Glutamatergic neuron (in vitro differentiated cells): ENCODE data around the gene STX5. TPM values are rescaled to one million over a fixed set of nuclear protein-coding genes. Genes with fewer than 3 reads are reported as not detected.

Experiments
- DNase-seq: peaks from one replicate; pipeline ENCODE4 v3.0.0; 2022
- H3K27ac Mint-ChIP-seq: one replicate; pipeline ENCODE4 v1.8.0; 2020; ENCODE audit warnings: mild to moderate bottlenecking, mixed read lengths, inconsistent platforms; ENCODE audit not compliant: unreplicated experiment
- H3K27me3 Mint-ChIP-seq: one replicate; pipeline ENCODE4 v1.8.0; 2020; ENCODE audit warnings: mild to moderate bottlenecking, moderate library complexity, mixed read lengths, inconsistent platforms; ENCODE audit not compliant: unreplicated experiment
- H3K36me3 Mint-ChIP-seq: one replicate; pipeline ENCODE4 v1.8.0; 2020; ENCODE audit warnings: mild to moderate bottlenecking, mixed read lengths, inconsistent platforms; ENCODE audit not compliant: unreplicated experiment
- H3K4me1 Mint-ChIP-seq: one replicate; pipeline ENCODE4 v1.8.0; 2020; ENCODE audit warnings: mild to moderate bottlenecking, low read depth, mixed read lengths, inconsistent platforms; ENCODE audit not compliant: unreplicated experiment
- H3K4me3 Mint-ChIP-seq: one replicate; pipeline ENCODE4 v1.8.0; 2020; ENCODE audit warnings: mild to moderate bottlenecking, mixed read lengths, inconsistent platforms; ENCODE audit not compliant: unreplicated experiment
- H3K9me3 Mint-ChIP-seq: one replicate; pipeline ENCODE4 v1.8.0; 2020; ENCODE audit warnings: mild to moderate bottlenecking, moderate library complexity, mixed read lengths, inconsistent platforms; ENCODE audit not compliant: unreplicated experiment
- microRNA-seq: library from miRNA; unstranded; fragments of <30 nt; microRNA quantifications from one replicate; pipeline ENCODE4, GENCODE V29; 2020; ENCODE audit not compliant: unreplicated experiment
- total RNA-seq: library from RNA; stranded (reverse); fragmentation: NEBNext Ultra II Directional; extraction: Animal tissue kit (Norgen Biotek cat#: 25700); gene quantifications from one replicate; pipeline ENCODE4 v1.2.1, GENCODE V29; 2021; ENCODE audit not compliant: unreplicated experiment
- TF ChIP-seq, protein P1 (sequence below): fragments of 200-600 bp; sonication (generic); IDR thresholded peaks from one replicate; pipeline ENCODE4 v1.5.0; 2021; ENCODE audit not compliant: partially characterized antibody, unreplicated experiment

The STX5 gene
- total RNA-seq, 1 donor from 2014 or later = 40.7 TPM

DNA sequence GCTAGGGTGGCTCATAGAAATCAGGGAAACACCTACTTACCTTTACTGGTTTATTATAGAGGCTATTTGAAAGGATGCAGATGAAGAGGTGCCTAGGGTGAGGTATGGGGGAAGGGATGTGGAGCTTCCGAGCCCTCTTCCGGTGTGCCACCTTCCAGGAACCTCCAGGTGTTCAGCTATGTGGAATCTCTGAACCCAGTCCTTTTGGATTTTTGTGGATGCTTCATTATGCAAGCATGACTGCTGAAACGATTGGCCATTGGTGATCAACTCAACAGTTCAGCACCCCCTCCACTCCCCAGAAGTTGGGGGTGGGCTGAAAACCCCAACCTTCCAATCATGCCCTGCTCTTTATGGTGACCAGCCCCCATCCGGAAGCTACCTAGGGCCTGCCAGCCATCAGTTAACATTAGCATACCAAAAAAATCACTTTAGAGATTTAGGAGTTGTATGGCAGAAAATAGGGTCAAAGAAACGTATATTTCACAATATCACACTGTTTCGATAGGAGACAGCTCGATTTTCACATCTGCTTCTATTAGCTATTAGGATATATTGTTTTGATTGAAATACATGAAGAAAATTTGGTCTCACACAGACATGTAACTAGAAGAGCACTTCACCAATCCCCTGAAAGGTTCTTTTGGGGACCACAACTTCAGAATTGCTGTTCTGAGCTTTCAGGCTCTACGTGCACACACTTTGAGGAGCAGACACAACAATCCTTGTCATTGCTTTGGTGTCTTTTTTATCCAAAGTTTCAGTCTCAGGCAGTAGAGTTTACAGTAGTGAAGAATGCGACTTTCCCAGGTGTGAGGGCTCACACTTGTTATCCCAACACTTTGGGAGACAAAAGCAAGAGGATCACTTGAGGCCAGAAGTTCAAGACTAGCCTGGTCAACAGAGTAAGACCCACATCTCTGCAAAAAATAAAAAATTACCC, 73.7 kb downstream of the STX5 start:
- Mint-ChIP-seq H3K4me3 (no peak overlapping the region), H3K27me3 (peaks cover 5% of the 10 kb centered on the region), H3K27ac (no peak overlapping the region), H3K4me1 (peaks cover 1% of the 10 kb centered on the region), H3K36me3 (no peaks in the 10 kb centered on the region), H3K9me3 (peaks cover 13% of the 10 kb centered on the region)
- TF ChIP-seq, protein P1, sequence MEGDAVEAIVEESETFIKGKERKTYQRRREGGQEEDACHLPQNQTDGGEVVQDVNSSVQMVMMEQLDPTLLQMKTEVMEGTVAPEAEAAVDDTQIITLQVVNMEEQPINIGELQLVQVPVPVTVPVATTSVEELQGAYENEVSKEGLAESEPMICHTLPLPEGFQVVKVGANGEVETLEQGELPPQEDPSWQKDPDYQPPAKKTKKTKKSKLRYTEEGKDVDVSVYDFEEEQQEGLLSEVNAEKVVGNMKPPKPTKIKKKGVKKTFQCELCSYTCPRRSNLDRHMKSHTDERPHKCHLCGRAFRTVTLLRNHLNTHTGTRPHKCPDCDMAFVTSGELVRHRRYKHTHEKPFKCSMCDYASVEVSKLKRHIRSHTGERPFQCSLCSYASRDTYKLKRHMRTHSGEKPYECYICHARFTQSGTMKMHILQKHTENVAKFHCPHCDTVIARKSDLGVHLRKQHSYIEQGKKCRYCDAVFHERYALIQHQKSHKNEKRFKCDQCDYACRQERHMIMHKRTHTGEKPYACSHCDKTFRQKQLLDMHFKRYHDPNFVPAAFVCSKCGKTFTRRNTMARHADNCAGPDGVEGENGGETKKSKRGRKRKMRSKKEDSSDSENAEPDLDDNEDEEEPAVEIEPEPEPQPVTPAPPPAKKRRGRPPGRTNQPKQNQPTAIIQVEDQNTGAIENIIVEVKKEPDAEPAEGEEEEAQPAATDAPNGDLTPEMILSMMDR = no peak
- DNase-seq = no peak

Small RNA genes within 50 kb of the gene (microRNA-seq; reads per million reads assigned to microRNA genes)
- gene MIR6514 (7.2 reads per million, percentile 40 among the genes with 10 or more reads in this experiment), gene MIR6748 (0.55 reads per million)

Other genes starting within 250 kb of the STX5 start
- 29.7 TPM for gene TUT1, start 240.5 kb downstream of the STX5 start, total RNA-seq
- 172 TPM for gene MTA2, start 230.2 kb downstream of the STX5 start, total RNA-seq
- 26.7 TPM for gene EML3, start 219.3 kb downstream of the STX5 start, total RNA-seq
- 1.3 TPM for gene ROM1, start 218.8 kb downstream of the STX5 start, total RNA-seq
- gene B3GAT3, start 210.1 kb downstream of the STX5 start, total RNA-seq = 71.6 TPM
- 213 TPM for gene GANAB, start 185.4 kb downstream of the STX5 start, total RNA-seq
- 20.9 TPM for gene INTS5, start 178.7 kb downstream of the STX5 start, total RNA-seq
- 73.6 TPM for gene C11orf98, start 166.8 kb downstream of the STX5 start, total RNA-seq
- gene CSKMT, start 166.7 kb downstream of the STX5 start, total RNA-seq = 15.7 TPM
- gene UQCC3, start 160.4 kb downstream of the STX5 start, total RNA-seq = 5.7 TPM
- 4.6 TPM for gene LBHD1, start 159.8 kb downstream of the STX5 start, total RNA-seq
- gene UBXN1, start 153.0 kb downstream of the STX5 start, total RNA-seq = 146 TPM
- 1.8 TPM for gene LRRN4CL, start 142.5 kb downstream of the STX5 start, total RNA-seq
- gene BSCL2, start 124.6 kb downstream of the STX5 start, total RNA-seq = 550 TPM
- gene GNG3, start 124.4 kb downstream of the STX5 start, total RNA-seq = 266 TPM
- gene HNRNPUL2, start 104.6 kb downstream of the STX5 start, total RNA-seq = 58.6 TPM
- 34.1 TPM for gene TTC9C, start 103.6 kb downstream of the STX5 start, total RNA-seq
- gene ZBTB3, start 77.9 kb downstream of the STX5 start, total RNA-seq = 14.6 TPM
- gene POLR2G, start 70.5 kb downstream of the STX5 start, total RNA-seq = 92.5 TPM
- gene TAF6L, start 60.7 kb downstream of the STX5 start, total RNA-seq = 39.4 TPM
- 28.2 TPM for gene TMEM179B, start 44.6 kb downstream of the STX5 start, total RNA-seq
- 17.4 TPM for gene TMEM223, start 40.0 kb downstream of the STX5 start, total RNA-seq
- gene NXF1, start 26.6 kb downstream of the STX5 start, total RNA-seq = 104 TPM
- 1.0 TPM for gene TEX54, start 790 bp upstream of the STX5 start, total RNA-seq
- gene WDR74, start 7.5 kb upstream of the STX5 start, total RNA-seq = 69.0 TPM
- gene SLC3A2, start 48.8 kb upstream of the STX5 start, total RNA-seq = 221 TPM
- gene CHRM1, start 89.3 kb upstream of the STX5 start, total RNA-seq = not detected
- gene SLC22A6, start 152.9 kb upstream of the STX5 start, total RNA-seq = not detected
- not detected for gene SLC22A8, start 183.8 kb upstream of the STX5 start, total RNA-seq